WTC11 (cell line): ENCODE measurements around the gene ZNF366. TPM values are rescaled to one million over a fixed set of nuclear protein-coding genes. Genes with fewer than 3 reads are reported as not detected.

Experiments used
- ATAC-seq: fragments of 200-7000 bp; cut with Tn5 transposase; 2 replicates; pipeline ENCODE4 v1.10.0; 2021; ENCODE audit warnings: mild to moderate bottlenecking, moderate library complexity
- CTCF ChIA-PET: fragments of 300-600 bp; sonication (Branson Sonifier 250); formaldehyde crosslinking; loops from one replicate; lab custom pipeline; 2021; ENCODE audit warnings: antibody characterized with exemption; lab: Charles Lee
- POLR2A ChIA-PET: fragments of 350-600 bp; sonication (Branson Sonifier 250); formaldehyde crosslinking; loops from one replicate; lab custom pipeline; 2021; ENCODE audit warnings: antibody characterized with exemption; lab: Charles Lee
- DNase-seq: peaks from one replicate; pipeline ENCODE4 v3.0.0; 2021; ENCODE audit warnings: low spot score
- H3K27ac Mint-ChIP-seq: 2 replicates; pipeline ENCODE4 v1.8.0; 2021; ENCODE audit warnings: mixed read lengths
- H3K27me3 Mint-ChIP-seq: 2 replicates; pipeline ENCODE4 v1.8.0; 2021; ENCODE audit warnings: low read depth, mild to moderate bottlenecking, moderate library complexity, mixed read lengths
- H3K36me3 Mint-ChIP-seq: 2 replicates; pipeline ENCODE4 v1.8.0; 2021; ENCODE audit warnings: mixed read lengths
- H3K4me1 Mint-ChIP-seq: 2 replicates; pipeline ENCODE4 v1.8.0; 2022; ENCODE audit warnings: mixed read lengths
- H3K4me3 Mint-ChIP-seq: 2 replicates; pipeline ENCODE4 v1.8.0; 2021; ENCODE audit warnings: mild to moderate bottlenecking, moderate library complexity, mixed read lengths
- H3K9me3 Mint-ChIP-seq: 2 replicates; pipeline ENCODE4 v1.8.0; 2021; ENCODE audit warnings: mixed read lengths
- FOXP1 ChIP-seq: sonication (generic); formaldehyde crosslinking; IDR thresholded peaks from 2 replicates; pipeline ENCODE4 v1.8.0; 2022; ENCODE audit warnings: missing genetic modification reagents, mild to moderate bottlenecking, moderate library complexity, borderline replicate concordance
- GABPB1 ChIP-seq: sonication (generic); formaldehyde crosslinking; IDR thresholded peaks from 2 replicates; pipeline ENCODE4 v1.8.1; 2023; ENCODE audit warnings: mild to moderate bottlenecking, missing genetic modification reagents
- GRHL2 ChIP-seq: fragments of 250-450 bp; sonication (Bioruptor Pico); IDR thresholded peaks from 2 replicates; pipeline ENCODE4 v1.8.0; 2022; ENCODE audit warnings: mild to moderate bottlenecking, moderate library complexity; ENCODE audit not compliant: insufficient replicate concordance, severe bottlenecking
- MLX ChIP-seq: sonication (generic); formaldehyde crosslinking; IDR thresholded peaks from 2 replicates; pipeline ENCODE4 v1.8.1; 2023; ENCODE audit warnings: mild to moderate bottlenecking, missing genetic modification reagents, moderate library complexity
- NFATC4 ChIP-seq: fragments of 250-450 bp; sonication (Bioruptor Pico); IDR thresholded peaks from 2 replicates; pipeline ENCODE4 v1.9.0; 2021; ENCODE audit warnings: mild to moderate bottlenecking
- NFYB ChIP-seq: sonication (generic); formaldehyde crosslinking; conservative IDR thresholded peaks from 2 replicates; pipeline ENCODE4 v1.8.0; 2022; ENCODE audit warnings: low read depth, missing genetic modification reagents
- SMAD4 ChIP-seq: sonication (generic); formaldehyde crosslinking; IDR thresholded peaks from 2 replicates; pipeline ENCODE4 v1.8.0; 2022; ENCODE audit warnings: mild to moderate bottlenecking, missing genetic modification reagents
- TEAD4 ChIP-seq: sonication (generic); formaldehyde crosslinking; IDR thresholded peaks from 2 replicates; pipeline ENCODE4 v1.8.0; 2022; ENCODE audit warnings: mild to moderate bottlenecking, missing genetic modification reagents
- ZNF232 ChIP-seq: sonication (generic); formaldehyde crosslinking; IDR thresholded peaks from 2 replicates; pipeline ENCODE4 v1.8.0; 2022; ENCODE audit warnings: mild to moderate bottlenecking, missing genetic modification reagents
- ZNF317 ChIP-seq: sonication (generic); formaldehyde crosslinking; IDR thresholded peaks from 2 replicates; pipeline ENCODE4 v1.8.1; 2023; ENCODE audit warnings: low read depth, mild to moderate bottlenecking, moderate library complexity, missing genetic modification reagents, borderline replicate concordance
- ZNF416 ChIP-seq: fragments of 250-450 bp; sonication (Bioruptor Pico); IDR thresholded peaks from 2 replicates; pipeline ENCODE4 v1.9.0; 2021; ENCODE audit warnings: mild to moderate bottlenecking, inconsistent platforms
- total RNA-seq: library from RNA; stranded (reverse); gene quantifications from 3 replicates; pipeline ENCODE4 v1.2.3, GENCODE V29; 2021
- TF ChIP-seq, protein P1 (sequence below): sonication (generic); formaldehyde crosslinking; IDR thresholded peaks from 2 replicates; pipeline ENCODE4 v1.8.0; 2023; ENCODE audit warnings: missing genetic modification reagents
- TF ChIP-seq, protein P2 (sequence below): sonication (generic); formaldehyde crosslinking; IDR thresholded peaks from 2 replicates; pipeline ENCODE4 v1.8.0; 2022; ENCODE audit warnings: missing genetic modification reagents
- TF ChIP-seq, protein P3 (sequence below): sonication (generic); formaldehyde crosslinking; IDR thresholded peaks from 2 replicates; pipeline ENCODE4 v1.8.1; 2022; ENCODE audit warnings: low read depth, mild to moderate bottlenecking, moderate library complexity, missing genetic modification reagents, borderline replicate concordance
- TF ChIP-seq, protein P4 (sequence below): sonication (generic); formaldehyde crosslinking; IDR thresholded peaks from 2 replicates; pipeline ENCODE4 v1.8.1; 2023; ENCODE audit warnings: mild to moderate bottlenecking, missing genetic modification reagents
- TF ChIP-seq, protein P5 (sequence below): sonication (generic); formaldehyde crosslinking; IDR thresholded peaks from 2 replicates; pipeline ENCODE4 v1.8.0; 2022; ENCODE audit warnings: mild to moderate bottlenecking, missing genetic modification reagents
- TF ChIP-seq, protein P6 (sequence below): fragments of 250-450 bp; sonication (Bioruptor Pico); IDR thresholded peaks from 2 replicates; pipeline ENCODE4 v1.9.0; 2021; ENCODE audit warnings: mild to moderate bottlenecking, borderline replicate concordance

Gene ZNF366
- total RNA-seq, 1 experiment from 2014 or later, result not detected

GRCh38 chr5:72529383-72529782 is 22.2 kb upstream of the ZNF366 start:
- H3K27me3 Mint-ChIP-seq, result no peaks in the 10 kb centered on the region
- H3K36me3 Mint-ChIP-seq, result no peaks in the 10 kb centered on the region
- peaks cover 5% of the 10 kb centered on the region for H3K4me1 Mint-ChIP-seq
- DNase-seq (no peak), ATAC-seq (peak; percentile 63)
- TF ChIP-seq GRHL2 (CRISPR knock-in tag) (no peak), TEAD4 (CRISPR knock-in tag) (no peak), MLX (no peak), NFYB (no peak), GABPB1 (no peak), ZNF232 (no peak), ZNF416 (CRISPR knock-in tag) (no peak), NFATC4 (no peak), FOXP1 (CRISPR knock-in tag) (no peak), ZNF317 (CRISPR knock-in tag) (no peak), SMAD4 (CRISPR knock-in tag) (no peak)
- TF ChIP-seq, protein P1, sequence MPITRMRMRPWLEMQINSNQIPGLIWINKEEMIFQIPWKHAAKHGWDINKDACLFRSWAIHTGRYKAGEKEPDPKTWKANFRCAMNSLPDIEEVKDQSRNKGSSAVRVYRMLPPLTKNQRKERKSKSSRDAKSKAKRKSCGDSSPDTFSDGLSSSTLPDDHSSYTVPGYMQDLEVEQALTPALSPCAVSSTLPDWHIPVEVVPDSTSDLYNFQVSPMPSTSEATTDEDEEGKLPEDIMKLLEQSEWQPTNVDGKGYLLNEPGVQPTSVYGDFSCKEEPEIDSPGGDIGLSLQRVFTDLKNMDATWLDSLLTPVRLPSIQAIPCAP (CRISPR knock-in tag), result no peak
- TF ChIP-seq, protein P2, sequence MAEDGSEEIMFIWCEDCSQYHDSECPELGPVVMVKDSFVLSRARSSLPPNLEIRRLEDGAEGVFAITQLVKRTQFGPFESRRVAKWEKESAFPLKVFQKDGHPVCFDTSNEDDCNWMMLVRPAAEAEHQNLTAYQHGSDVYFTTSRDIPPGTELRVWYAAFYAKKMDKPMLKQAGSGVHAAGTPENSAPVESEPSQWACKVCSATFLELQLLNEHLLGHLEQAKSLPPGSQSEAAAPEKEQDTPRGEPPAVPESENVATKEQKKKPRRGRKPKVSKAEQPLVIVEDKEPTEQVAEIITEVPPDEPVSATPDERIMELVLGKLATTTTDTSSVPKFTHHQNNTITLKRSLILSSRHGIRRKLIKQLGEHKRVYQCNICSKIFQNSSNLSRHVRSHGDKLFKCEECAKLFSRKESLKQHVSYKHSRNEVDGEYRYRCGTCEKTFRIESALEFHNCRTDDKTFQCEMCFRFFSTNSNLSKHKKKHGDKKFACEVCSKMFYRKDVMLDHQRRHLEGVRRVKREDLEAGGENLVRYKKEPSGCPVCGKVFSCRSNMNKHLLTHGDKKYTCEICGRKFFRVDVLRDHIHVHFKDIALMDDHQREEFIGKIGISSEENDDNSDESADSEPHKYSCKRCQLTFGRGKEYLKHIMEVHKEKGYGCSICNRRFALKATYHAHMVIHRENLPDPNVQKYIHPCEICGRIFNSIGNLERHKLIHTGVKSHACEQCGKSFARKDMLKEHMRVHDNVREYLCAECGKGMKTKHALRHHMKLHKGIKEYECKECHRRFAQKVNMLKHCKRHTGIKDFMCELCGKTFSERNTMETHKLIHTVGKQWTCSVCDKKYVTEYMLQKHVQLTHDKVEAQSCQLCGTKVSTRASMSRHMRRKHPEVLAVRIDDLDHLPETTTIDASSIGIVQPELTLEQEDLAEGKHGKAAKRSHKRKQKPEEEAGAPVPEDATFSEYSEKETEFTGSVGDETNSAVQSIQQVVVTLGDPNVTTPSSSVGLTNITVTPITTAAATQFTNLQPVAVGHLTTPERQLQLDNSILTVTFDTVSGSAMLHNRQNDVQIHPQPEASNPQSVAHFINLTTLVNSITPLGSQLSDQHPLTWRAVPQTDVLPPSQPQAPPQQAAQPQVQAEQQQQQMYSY (CRISPR knock-in tag), result no peak
- TF ChIP-seq, protein P3, sequence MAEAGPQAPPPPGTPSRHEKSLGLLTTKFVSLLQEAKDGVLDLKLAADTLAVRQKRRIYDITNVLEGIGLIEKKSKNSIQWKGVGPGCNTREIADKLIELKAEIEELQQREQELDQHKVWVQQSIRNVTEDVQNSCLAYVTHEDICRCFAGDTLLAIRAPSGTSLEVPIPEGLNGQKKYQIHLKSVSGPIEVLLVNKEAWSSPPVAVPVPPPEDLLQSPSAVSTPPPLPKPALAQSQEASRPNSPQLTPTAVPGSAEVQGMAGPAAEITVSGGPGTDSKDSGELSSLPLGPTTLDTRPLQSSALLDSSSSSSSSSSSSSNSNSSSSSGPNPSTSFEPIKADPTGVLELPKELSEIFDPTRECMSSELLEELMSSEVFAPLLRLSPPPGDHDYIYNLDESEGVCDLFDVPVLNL (CRISPR knock-in tag), result no peak
- TF ChIP-seq, protein P4, sequence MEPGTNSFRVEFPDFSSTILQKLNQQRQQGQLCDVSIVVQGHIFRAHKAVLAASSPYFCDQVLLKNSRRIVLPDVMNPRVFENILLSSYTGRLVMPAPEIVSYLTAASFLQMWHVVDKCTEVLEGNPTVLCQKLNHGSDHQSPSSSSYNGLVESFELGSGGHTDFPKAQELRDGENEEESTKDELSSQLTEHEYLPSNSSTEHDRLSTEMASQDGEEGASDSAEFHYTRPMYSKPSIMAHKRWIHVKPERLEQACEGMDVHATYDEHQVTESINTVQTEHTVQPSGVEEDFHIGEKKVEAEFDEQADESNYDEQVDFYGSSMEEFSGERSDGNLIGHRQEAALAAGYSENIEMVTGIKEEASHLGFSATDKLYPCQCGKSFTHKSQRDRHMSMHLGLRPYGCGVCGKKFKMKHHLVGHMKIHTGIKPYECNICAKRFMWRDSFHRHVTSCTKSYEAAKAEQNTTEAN (CRISPR knock-in tag), result no peak
- TF ChIP-seq, protein P5, sequence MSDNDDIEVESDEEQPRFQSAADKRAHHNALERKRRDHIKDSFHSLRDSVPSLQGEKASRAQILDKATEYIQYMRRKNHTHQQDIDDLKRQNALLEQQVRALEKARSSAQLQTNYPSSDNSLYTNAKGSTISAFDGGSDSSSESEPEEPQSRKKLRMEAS, result no peak
- TF ChIP-seq, protein P6, sequence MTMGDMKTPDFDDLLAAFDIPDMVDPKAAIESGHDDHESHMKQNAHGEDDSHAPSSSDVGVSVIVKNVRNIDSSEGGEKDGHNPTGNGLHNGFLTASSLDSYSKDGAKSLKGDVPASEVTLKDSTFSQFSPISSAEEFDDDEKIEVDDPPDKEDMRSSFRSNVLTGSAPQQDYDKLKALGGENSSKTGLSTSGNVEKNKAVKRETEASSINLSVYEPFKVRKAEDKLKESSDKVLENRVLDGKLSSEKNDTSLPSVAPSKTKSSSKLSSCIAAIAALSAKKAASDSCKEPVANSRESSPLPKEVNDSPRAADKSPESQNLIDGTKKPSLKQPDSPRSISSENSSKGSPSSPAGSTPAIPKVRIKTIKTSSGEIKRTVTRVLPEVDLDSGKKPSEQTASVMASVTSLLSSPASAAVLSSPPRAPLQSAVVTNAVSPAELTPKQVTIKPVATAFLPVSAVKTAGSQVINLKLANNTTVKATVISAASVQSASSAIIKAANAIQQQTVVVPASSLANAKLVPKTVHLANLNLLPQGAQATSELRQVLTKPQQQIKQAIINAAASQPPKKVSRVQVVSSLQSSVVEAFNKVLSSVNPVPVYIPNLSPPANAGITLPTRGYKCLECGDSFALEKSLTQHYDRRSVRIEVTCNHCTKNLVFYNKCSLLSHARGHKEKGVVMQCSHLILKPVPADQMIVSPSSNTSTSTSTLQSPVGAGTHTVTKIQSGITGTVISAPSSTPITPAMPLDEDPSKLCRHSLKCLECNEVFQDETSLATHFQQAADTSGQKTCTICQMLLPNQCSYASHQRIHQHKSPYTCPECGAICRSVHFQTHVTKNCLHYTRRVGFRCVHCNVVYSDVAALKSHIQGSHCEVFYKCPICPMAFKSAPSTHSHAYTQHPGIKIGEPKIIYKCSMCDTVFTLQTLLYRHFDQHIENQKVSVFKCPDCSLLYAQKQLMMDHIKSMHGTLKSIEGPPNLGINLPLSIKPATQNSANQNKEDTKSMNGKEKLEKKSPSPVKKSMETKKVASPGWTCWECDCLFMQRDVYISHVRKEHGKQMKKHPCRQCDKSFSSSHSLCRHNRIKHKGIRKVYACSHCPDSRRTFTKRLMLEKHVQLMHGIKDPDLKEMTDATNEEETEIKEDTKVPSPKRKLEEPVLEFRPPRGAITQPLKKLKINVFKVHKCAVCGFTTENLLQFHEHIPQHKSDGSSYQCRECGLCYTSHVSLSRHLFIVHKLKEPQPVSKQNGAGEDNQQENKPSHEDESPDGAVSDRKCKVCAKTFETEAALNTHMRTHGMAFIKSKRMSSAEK (CRISPR knock-in tag), result no peak
- ChIA-PET POLR2A (no interaction called here), CTCF (interaction anchor here (1.1 kb wide), 1 partner anchor 290 kb away, joined by 4 read pairs; no protein-coding TSS in a partner anchor)
- no peaks in the 10 kb centered on the region for H3K9me3 Mint-ChIP-seq
- H3K4me3 Mint-ChIP-seq, result no peak overlapping the region
- no peak overlapping the region for H3K27ac Mint-ChIP-seq
